SIG-M5 treated with dmso at 0.1 percent for 504 hours (cell line): ENCODE measurements around the gene PSKH1.
"Not testable (repeated sequence)": the region's sequence is repeated elsewhere in the genome, so short reads cannot be mapped to it uniquely, and the experiment has no call there.

Experiments used
- DNase-seq: peaks from one replicate; lab custom pipeline; 2025; ENCODE audit not compliant: unreplicated experiment; lab: John Stamatoyannopoulos, UW

Gene PSKH1

GRCh38 chr16:67892899-67893742, at the start of gene PSKH1:
Gene PSKH1 (plus strand): TSS chr16:67893254. CDS start chr16:67908750, 15,496 bp downstream.
- peak; percentile 96 for DNase-seq

- DNase-seq: no peak
Observed at GRCh38 chr16:67843343-67843765, 49.7 kb upstream of the PSKH1 start.

GRCh38 chr16:67844497-67844896, 48.6 kb upstream of the PSKH1 start:
- DNase-seq: no peak

GRCh38 chr16:67845291-67846062, 47.6 kb upstream of the PSKH1 start:
- DNase-seq: peak; percentile 16

GRCh38 chr16:67846063-67846319, 47.1 kb upstream of the PSKH1 start:
- no peak for DNase-seq

- peak; percentile 92 for DNase-seq
Observed at GRCh38 chr16:67846320-67847063, 46.6 kb upstream of the PSKH1 start, which contains the start of gene NUTF2. Gene NUTF2 (plus strand): TSS chr16:67846933. CDS start chr16:67865131, 18,198 bp downstream.

GRCh38 chr16:67847064-67847861, 45.8 kb upstream of the PSKH1 start, which contains the start of gene CENPT:
Gene CENPT (minus strand): TSS chr16:67847693. CDS start chr16:67833859, 13,834 bp downstream.
- peak; percentile 37 for DNase-seq

- no peak for DNase-seq
Observed at GRCh38 chr16:67848118-67848517, 44.9 kb upstream of the PSKH1 start.

GRCh38 chr16:67853670-67854069, 39.4 kb upstream of the PSKH1 start:
- DNase-seq: no peak

- DNase-seq: no peak
Observed at GRCh38 chr16:67855789-67856188, 37.3 kb upstream of the PSKH1 start.

GRCh38 chr16:67856927-67857546, 36.0 kb upstream of the PSKH1 start:
- no peak for DNase-seq

GRCh38 chr16:67857547-67858233, 35.4 kb upstream of the PSKH1 start:
- DNase-seq: peak; percentile 71

- no peak for DNase-seq
Observed at GRCh38 chr16:67858500-67858899, 34.6 kb upstream of the PSKH1 start.

GRCh38 chr16:67860589-67861398, 32.3 kb upstream of the PSKH1 start:
- DNase-seq: no peak

GRCh38 chr16:67861877-67862276, 31.2 kb upstream of the PSKH1 start:
- DNase-seq: no peak

- no peak for DNase-seq
Observed at GRCh38 chr16:67862623-67863583, 30.2 kb upstream of the PSKH1 start.

- DNase-seq: not testable (repeated sequence)
Observed at GRCh38 chr16:67864044-67864443, 29.0 kb upstream of the PSKH1 start.

- DNase-seq: no peak
Observed at GRCh38 chr16:67864594-67864993, 28.5 kb upstream of the PSKH1 start.
